ENCODE results near the gene APC2.

DNA sequence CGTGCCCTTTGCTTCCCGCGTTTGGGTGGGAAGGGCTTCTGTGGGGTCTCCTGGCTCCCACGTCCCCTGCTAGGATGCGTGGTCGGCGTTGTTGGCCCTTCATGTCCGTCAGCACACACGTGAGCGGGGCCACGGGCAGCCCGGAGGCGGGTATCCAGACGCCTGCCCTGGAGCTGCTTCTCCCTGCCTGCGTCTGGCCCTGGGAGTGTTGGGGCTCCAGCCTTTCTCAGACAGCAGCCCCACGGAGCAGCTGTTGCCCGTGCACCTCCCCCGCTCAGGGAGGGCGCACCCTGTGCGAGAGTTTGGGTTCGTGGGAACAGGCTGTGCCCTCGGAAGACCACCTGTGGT lies 28.0 kb upstream of the APC2 start:
- TF ChIP-seq, protein P1, sequence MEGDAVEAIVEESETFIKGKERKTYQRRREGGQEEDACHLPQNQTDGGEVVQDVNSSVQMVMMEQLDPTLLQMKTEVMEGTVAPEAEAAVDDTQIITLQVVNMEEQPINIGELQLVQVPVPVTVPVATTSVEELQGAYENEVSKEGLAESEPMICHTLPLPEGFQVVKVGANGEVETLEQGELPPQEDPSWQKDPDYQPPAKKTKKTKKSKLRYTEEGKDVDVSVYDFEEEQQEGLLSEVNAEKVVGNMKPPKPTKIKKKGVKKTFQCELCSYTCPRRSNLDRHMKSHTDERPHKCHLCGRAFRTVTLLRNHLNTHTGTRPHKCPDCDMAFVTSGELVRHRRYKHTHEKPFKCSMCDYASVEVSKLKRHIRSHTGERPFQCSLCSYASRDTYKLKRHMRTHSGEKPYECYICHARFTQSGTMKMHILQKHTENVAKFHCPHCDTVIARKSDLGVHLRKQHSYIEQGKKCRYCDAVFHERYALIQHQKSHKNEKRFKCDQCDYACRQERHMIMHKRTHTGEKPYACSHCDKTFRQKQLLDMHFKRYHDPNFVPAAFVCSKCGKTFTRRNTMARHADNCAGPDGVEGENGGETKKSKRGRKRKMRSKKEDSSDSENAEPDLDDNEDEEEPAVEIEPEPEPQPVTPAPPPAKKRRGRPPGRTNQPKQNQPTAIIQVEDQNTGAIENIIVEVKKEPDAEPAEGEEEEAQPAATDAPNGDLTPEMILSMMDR (IDR thresholded peaks at IDR 0.05 in 8 of 11, conservative IDR thresholded peaks at IDR 0.05 in 3 of 11): no peak
- no peak for TF ChIP-seq POLR2A (IDR thresholded peaks at IDR 0.05)
